HG03025 (cell line): ENCODE data around the gene HDDC3.
A peak's percentile ranks its signal among the peaks of the same experiment; 100 is the strongest.

Experiments used
- ATAC-seq: cut with Tn5 transposase; IDR thresholded peaks from one replicate; pipeline ENCODE4 v1.9.1; 2021; ENCODE audit warnings: mild to moderate bottlenecking, moderate library complexity; ENCODE audit not compliant: unreplicated experiment, low FRiP score

Gene HDDC3, protein sequence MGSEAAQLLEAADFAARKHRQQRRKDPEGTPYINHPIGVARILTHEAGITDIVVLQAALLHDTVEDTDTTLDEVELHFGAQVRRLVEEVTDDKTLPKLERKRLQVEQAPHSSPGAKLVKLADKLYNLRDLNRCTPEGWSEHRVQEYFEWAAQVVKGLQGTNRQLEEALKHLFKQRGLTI

DNA sequence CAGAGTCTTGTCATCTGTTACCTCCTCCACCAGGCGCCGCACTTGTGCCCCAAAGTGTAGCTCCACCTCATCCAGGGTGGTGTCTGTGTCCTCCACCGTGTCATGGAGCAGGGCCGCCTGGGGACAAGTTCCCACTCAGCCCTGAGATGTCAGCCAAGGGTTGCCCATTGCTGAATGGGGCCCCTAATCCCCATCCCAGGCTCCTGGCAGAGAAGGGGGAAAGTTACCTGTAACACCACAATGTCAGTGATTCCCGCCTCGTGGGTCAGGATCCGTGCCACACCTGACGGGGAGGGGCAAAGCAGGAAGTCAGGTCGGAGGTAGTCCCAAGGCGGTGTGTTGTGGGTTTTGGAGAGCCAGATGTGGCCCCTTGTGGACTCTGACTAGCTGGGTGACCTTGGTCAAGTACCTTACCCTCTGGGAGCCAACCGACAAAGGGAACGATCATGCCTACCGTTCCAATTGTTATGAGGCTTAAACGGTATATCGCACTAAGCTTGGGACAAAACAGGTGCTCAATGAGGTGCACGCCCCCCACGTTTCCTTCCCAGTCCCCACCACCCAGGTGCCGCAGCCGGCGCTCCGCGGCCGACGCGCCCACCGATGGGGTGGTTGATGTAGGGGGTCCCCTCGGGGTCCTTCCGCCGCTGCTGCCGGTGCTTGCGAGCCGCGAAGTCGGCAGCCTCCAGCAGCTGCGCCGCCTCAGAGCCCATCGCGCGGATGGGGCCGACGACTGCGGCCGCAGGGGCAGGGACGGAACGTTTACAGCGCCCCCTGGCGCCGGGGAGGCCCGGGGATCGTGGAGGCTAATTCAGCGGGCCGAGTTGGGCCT, at the start of gene HDDC3:
Gene HDDC3, minus strand, starts transcription at position 722 of the 832 bp plus-strand sequence. Its CDS starts 9 bp downstream, at position 713.
- ATAC-seq: peak; percentile 40

DNA sequence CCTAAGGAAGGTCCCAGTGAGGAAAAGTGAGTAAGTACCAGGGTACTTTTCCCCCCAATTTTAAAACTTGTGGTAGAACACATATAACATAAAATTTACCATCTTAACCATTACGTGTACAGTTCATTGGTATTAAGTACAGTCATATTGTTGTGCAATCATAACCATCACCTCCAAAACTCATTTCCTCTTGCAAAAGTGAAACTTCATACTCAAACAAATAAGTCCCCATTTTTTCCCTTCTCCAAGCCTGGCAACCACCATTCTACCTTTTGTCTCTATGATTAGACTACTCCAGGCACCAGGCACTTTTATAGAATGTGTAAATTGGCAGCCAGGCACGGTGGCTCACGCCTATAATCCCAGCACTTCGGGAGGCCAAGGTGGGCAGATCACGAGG, 49.8 kb upstream of the HDDC3 start:
- ATAC-seq: no peak

DNA sequence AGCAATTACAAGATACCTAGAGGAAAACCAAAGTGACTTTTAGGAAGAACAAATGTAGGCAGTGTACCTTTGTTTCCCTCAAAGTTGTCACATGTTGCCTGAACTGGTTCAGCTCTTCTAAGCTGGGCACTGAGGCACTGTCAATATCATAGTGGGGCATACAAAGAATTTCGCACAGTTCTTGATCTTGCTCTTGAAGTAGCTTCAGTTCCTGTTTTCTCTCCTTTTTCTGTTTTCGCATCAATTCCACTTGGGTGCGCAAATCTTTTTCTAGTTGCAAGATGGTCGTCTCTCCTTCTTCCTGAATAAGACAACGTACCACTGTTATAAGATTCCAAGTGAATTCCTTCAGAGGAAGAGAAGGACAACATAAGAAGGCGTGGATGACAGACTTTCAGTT, 49.3 kb upstream of the HDDC3 start:
- no peak for ATAC-seq

DNA sequence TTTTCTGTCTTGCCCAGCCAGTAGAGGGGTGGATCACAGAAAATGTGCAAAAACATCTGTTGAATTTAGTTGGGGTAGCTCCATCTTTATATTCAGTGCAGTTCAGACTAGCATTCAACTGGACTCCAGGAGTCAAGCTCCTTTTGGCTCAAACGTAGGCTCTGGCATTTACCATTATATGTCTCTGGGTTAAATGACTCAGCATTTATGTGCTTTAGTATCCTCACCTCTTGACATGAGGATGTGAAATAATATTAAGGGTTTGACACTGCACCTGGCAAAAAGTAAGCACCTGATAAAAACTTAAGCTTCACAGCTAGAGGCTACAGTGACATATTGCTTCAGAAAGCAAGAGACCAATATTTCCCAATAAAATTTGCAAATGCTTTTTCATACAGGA, 47.2 kb upstream of the HDDC3 start:
- no peak for ATAC-seq

DNA sequence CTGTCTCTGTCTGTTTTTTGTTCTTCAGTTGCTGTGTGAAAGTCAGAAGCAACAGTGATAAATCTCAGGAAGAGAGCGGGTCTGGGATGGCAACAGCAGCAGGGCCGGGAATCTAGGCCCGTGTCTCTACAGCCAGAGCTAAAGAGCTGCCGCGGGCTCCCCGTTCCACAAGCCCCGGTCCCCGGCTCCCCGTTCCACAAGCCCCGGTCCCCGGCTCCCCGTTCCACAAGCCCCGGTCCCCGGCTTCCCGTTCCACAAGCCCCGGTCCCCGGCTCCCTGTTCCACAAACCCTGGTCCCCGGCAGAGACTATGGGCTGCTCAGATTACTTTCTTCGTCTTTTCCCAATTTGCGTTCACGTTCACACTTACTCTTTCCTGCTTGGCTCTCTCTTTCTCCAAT, 41.9 kb upstream of the HDDC3 start:
- ATAC-seq: no peak

DNA sequence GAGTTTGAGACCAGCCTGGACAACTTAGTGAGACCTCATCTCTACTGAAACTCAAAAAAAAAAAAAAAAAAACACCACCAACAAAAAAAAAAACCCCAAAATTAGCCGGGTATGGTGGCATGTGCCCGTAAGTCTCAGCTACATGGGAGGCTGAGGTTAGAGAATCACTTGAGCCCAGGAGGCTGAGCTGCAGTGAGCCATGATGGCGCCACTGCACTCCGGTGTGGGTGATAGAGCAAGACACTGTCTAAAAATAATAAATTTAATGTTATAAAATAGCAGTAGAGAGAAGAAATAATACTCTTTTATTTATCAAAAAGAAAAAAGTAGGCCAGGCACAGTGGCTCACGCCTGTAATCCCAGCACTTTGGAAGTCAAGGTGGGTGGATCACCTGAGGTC, 39.8 kb upstream of the HDDC3 start:
- no peak for ATAC-seq

DNA sequence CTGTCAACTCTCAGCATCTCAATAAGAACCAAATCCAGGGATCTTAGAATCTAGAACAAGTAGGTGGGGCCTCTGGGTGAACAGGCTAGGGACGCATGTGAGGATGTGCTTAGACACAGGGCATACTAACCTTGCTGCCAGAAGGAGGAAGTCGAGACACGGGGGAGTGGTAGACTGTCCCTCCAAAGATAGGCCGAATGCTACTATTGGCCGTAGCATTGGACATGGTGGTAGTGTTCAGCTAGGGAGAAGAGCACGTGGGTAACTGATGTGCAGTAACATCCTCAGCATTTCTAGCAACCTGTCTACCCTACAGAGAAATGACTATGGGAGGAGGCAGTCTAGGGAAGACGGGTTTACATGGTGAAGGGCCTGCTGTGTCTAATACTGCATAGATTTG, 37.9 kb upstream of the HDDC3 start:
- no peak for ATAC-seq

DNA sequence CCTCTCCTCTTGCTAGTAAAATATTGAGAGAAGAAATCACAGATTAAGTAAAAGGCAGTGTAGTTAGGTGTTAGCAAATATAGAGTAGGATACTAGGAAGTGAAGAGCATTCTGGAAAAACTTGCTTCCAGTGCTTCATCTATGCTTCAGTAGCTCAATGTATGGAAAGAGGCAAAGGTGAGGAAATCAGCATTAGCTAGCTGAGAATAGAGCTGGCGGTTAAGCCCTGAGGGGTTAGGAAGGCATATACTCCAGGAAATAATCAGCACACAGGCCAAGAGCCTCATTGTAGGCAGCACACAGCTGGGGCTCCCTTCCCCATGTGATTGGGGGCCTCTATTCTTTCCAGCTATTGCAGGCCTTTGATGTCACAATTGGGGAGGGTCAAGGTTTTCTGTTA, 36.1 kb upstream of the HDDC3 start:
- ATAC-seq: no peak

DNA sequence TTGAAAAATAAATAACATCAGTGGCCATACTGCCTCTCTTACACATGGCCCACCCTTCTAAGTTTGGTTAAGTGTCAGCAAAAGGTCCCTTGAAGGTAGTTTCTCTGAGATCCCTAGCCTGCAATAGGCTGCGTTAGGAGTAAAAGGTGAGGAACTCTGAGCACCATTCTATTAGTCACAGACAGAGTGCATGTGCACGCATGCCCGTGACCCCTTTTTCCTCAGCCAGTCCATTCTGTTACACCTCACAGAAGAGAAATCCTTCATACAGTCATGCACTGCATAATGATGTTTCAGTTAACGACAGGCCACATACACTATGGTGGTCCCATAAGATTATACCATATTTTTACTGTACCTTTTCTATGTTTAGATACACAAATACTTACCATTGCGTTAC, 34.9 kb upstream of the HDDC3 start:
- no peak for ATAC-seq

DNA sequence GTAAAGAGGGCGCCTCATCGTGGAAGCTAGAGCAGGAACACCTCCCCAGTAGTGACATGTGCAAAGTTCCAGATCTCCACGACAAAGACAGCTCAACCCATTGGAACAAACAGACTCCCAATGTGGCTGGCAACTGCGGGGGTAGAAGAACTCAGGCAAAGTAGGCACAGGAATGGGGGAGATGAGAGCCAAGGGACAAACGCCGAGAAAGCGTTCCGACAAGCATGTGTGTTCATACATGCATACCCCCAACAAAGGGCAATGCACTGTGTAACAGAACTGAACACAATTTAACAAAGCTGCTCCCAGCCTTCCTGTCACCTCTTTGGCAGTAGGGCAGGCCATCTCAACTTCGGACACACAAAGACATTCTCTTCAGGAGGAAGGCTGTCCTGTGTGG, 33.9 kb upstream of the HDDC3 start:
- ATAC-seq: no peak

DNA sequence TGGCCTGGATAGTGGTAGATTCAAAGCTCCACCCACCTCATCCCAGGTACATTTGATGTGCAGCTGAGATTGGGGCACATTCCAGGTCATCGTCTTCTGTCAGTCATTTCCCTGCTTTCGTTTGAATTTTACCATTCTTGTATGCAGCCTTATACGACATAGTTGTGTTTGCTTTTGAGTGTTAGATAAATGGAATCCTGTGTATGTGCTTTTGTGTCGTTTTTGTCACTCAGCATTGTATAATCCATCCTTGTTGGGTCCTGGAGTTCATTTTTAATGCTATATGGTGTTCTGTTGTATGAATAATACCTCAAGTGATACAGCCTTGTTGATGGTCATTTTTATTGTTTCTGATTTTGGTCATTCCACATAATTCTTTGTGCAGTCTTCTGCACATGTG, 29.7 kb upstream of the HDDC3 start:
- no peak for ATAC-seq

DNA sequence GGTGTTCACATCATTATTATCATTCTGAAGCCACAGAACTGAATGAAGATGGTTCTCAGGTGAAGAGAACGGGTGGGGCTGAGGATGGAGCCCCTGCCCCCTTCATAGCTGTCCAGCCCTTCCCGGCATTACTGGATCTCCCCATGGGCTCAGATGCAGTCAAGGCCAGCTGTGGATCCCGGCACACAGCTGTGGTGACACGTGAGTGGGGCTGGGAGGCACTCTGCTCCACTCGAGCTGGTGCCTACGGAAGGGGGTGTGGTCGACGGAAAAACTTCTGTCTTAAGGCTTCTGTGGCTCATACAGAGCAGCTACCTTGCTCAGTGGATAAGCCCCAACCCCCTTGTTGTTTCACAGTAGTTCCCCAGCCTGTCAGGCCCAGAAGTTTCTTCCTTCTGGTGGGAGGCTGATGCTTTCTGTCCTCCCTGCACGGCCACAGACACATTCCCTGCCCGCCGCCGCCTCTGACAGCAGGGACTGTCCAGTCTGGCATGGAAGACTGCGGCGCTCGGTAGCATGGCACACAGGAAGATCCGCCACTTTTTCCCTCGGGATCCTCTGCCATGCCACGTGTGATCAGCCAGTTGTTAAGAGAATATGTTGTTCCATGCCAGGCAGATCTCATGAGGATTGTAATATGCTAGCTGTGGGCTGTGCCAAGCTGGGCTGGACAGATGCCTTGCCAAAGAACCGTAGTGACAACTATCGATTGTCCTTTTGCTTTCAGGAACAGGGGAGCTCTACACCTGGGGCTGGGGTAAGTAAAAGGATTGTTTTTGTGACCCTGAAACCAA, 28.1 kb upstream of the HDDC3 start:
- no peak for ATAC-seq

DNA sequence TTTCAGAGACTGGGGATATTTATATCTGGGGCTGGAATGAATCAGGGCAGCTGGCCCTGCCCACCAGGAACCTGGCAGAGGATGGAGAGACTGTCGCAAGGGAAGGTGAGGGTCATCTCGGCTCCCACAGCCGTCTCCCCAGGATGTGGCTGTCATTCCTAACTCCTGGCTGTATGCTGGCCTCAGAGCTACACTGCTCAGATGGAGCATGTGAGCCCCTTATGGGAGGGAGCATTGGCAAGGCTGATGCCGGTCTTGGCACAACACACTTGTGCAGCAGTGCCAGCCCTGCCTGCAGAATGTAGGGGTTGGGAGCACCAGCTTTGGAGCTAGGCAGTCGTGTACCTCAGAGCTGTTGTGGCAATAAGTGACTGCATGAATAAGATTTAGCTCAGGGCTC, 27.5 kb upstream of the HDDC3 start:
- no peak for ATAC-seq

DNA sequence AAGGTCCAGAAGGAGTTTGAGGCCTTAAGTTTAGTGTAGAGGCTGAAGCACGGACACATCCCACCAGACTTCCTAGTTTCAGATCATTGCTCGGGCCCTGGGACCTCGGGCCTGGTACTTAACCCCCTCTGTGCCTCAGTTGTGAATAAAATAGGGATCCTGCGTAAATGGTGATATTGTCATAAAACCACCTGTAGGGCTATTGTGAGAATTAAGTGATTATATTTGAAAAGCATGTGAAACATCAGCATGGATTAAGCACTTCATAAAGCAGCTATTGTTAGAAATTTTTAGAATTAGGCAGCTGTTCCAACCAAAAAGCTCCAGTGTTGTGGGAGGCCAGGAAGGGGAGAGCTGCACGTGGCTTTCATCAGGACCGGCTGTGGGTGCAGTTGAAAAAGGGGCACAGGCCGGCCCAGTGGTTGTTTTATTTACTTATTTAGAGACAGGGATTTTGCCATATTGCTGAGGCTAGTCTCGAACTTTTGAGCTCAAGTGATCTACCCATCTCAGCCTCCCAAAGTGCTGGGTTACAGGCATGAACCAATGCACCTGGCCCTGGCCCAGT, 26.8 kb upstream of the HDDC3 start:
- ATAC-seq: no peak

DNA sequence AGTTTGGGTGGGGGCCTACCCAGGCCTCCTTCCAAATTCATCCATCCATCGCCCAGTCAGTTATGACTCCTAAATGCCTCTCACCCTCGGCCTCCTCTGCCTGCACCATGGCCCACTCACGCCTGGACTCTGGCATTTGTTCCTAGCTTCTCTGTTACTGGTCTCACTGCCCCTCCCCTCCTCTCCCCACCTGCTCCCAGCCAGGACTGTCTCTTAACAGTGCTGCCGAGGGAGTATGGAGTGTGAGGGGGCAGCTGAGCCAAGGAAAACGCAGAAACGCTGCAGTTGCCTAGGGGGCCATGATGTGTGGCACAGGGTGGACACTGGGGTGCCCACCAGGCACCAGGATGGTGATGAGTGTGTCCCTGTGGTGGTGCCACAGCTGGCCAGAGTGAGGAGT, 25.4 kb upstream of the HDDC3 start:
- no peak for ATAC-seq

DNA sequence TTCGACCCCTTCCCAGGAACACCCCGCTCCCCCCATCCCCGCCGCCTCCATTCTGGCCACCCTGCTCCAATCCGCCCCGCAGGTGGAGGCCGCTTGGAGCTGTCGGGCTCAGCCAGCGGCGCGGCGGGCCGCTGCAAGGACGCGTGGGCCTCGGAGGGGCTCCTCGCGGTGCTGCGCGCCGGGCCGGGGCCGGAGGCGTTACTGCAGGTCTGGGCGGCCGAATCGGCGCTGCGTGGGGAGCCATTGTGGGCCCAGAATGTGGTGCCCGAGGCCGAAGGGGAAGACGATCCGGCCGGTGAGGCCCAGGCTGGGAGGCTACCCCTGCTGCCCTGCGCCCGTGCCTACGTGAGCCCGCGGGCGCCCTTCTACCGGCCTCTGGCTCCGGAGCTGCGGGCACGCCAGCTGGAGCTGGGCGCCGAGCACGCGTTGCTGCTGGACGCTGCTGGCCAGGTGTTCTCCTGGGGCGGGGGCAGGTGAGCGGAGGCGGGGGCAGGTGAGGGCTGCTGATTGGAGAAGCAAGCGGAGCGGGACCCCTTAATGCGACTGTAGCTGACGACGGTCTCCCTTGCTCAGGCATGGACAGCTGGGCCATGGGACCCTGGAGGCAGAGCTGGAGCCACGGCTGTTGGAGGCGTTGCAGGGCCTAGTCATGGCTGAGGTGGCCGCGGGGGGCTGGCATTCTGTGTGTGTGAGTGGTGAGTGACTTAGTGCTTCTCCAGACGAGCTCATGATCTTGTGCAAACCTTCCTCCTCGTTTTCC, 24.9 kb upstream of the HDDC3 start:
- no peak for ATAC-seq

DNA sequence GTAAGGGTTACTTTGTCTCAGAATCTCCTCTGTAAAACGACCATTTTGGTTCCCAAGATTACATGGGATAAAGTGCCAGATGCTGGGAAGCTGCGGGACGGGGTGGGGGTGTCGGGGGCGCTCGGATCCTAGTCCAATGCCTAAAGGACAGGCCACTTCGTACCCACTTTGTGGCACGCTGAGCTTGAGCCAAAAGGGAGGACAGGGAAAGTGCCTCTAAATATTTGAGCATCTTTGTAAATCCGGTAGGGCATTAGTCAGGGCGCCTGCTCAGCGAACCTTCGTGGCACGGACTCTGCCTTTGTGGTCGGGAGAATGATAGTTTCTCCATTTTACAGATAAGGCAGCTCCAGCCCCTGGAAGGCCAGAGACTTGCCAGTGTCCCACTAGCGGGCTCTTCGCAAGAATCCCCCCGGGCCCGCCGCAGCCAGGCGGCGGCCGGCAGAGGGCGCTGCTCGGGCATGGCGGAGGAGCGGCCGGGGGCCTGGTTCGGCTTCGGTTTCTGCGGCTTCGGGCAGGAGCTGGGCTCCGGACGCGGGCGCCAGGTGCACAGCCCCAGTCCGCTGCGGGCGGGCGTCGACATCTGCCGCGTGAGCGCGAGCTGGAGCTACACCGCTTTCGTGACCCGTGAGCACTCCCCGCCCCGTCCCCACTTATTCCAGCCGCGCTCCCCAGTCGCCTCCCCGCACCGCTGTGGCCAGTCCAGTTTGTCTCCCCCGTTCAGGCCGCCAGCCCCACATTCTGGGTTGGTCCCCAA, 24.1 kb upstream of the HDDC3 start:
- ATAC-seq: no peak

DNA sequence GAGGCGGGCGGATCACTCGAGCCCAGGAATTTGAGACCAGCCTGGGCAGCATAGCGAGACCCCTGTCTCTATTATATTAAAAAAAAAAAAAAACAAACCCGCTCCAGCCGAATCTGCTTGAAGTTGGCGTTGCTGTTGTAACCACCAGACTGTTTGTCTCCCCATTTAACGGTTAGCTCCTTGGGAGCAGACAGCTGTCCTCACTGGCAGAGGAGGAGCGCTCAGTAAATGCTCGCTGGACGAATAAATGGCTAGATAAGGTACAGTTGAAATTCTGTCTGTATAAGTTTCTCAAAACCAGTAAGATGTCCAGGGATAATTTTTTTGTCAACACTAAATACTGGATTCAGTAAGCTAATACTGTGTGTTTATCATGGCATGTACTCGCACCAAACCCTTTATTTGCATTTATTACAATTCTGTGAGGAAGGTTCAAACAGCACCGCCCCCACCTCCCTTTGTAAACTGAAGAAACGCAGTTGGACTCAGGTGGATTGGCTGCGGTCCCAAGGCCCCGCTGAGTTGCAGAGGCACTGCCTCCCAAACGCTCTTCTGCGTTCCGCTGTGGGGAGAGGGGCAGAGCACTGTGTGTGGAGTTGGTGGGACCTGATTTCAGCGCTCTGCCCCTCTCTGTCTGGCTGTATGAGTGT, 23.4 kb upstream of the HDDC3 start:
- no peak for ATAC-seq
